ENCODE results near the gene GJA10. TPM values are rescaled to one million over a fixed set of nuclear protein-coding genes. Genes with fewer than 3 reads are reported as not detected.
"Not testable (repeated sequence)": the region's sequence is repeated elsewhere in the genome, so short reads cannot be mapped to it uniquely, and the experiment has no call there.

GJA10 gene
- total RNA-seq (2014; rRNA removed; shearing (Covaris generic)), result not detected in 2 replicates

DNA sequence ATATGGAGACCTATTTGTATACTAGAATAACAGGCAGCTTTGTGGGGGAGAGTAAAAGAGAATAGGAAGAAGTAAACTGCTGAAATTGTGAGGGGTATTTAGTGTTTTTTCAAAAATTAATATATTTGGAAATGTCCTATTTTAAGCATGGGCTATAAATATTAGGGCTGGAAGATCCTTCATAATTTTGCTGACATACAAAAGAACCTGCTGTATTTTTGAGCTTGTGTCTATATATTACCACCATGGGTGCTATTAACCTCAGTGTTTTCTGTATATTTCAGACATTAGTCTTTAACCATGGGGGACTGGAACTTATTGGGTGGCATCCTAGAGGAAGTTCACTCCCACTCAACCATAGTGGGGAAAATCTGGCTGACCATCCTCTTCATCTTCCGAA is at the start of gene GJA10:
Gene GJA10 (plus strand): TSS at position 301 of the 400 bp plus-strand sequence. CDS start 0 bp downstream, at position 301.
- no peak for DNase-seq (ENCODE audit: low read depth)

DNA sequence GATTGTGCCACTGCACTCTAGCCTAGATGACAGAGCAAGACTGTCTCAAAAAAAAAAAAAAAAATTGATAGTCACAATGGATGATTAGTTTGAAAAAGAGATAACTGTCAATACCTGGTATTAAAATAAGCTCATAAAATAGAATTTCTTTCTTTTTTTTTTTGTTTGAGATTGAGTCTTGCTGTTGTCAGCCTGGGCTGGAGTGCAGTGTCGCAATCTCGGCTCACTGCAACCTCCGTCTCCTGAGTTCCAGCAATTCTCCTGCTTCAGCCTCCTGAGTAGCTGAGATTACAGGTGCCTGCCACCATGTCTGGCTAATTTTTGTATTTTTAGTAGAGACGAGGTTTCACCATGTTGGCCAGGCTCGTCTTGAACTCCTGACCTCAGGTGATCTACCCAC is 46.8 kb upstream of the GJA10 start:
- not testable (repeated sequence) for DNase-seq (ENCODE audit: low read depth)

DNA sequence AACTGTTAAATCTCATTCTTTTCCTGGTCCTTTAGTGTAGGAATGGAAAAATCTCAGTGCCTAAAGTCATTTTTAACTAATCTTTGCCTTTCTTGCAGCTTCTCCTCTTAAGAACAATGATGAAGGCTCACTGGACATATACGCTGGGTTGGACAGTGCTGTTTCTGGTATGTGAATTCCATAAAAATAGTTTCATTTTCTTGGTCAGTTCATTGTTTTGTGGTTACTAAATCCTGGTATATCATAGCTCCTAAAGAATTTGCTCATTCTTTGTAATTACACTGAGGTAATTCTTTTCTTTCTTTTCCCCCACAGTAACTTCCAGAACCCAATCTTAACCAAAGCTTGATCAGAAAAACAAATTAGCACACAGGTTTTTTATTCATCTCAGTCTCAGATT is 41.2 kb upstream of the GJA10 start:
- no peak for DNase-seq (ENCODE audit: low read depth)

- no peak for DNase-seq (ENCODE audit: low read depth)
Measured at GRCh38 chr6:89858041-89858440, 36.2 kb upstream of the GJA10 start.

DNA sequence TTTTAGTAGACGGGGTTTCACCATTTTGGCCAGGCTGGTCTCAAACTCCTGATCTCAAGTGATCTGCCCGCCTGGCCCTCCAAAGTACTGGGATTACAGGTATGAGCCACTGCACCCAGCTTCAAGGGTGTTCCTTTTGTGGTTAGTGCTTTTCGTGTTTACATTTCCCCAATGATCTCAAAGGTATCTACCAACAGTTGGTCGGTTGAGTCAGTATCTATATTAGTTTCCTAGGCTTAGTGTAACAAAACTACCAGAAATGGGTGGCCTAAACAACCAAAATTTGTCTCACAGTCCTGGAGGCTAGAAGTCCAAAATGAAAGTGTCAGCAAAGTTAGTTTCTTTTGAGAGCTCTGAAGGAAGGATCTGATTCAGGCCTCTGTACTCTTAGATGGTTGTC is 34.5 kb upstream of the GJA10 start:
- DNase-seq (ENCODE audit: low read depth), result no peak

- DNase-seq (ENCODE audit: low read depth), result no peak
Measured at GRCh38 chr6:89862273-89862672, 32.0 kb upstream of the GJA10 start.

DNA sequence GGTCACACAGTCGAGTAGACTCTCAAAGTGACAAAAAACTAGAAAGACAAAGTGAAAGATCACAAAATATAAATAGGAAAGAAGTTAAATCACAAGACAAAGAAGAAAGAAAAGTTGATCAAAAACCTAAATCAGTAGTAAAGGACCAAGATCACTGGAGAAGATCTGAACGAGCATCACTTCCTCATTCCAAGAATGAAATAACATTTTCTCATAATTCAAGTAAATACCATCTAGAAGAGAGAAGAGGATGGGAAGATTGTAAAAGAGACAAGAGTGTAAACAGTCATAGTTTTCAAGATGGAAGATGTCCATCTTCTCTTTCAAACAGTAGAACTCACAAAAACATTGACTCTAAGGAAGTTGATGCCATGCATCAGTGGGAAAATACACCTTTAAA is 31.6 kb upstream of the GJA10 start:
- no peak for DNase-seq (ENCODE audit: low read depth)

DNA sequence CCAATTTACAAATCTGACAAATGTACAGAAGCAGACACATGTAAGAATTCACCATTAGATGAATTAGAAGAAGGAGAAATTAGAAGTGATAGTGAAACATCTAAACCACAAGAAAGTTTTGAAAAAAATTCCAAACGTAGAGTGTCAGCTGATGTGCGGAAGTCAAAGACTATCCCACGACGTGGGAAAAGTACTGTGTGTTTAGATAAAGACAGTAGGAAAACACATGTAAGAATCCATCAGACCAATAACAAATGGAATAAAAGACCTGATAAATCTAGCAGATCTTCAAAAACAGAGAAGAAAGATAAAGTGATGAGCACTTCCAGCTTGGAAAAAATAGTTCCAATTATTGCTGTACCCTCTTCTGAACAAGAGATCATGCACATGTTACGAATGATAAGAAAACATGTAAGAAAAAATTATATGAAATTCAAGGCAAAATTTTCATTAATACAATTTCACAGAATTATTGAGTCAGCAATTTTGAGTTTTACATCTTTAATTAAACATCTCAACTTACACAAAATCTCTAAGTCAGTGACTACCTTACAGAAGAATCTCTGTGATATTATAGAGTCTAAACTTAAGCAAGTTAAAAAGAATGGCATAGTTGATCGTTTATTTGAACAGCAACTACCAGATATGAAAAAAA is 28.1 kb upstream of the GJA10 start:
- DNase-seq (ENCODE audit: low read depth), result no peak

GRCh38 chr6:89873721-89874120 is 20.5 kb upstream of the GJA10 start:
- no peak for DNase-seq (ENCODE audit: low read depth)

DNA sequence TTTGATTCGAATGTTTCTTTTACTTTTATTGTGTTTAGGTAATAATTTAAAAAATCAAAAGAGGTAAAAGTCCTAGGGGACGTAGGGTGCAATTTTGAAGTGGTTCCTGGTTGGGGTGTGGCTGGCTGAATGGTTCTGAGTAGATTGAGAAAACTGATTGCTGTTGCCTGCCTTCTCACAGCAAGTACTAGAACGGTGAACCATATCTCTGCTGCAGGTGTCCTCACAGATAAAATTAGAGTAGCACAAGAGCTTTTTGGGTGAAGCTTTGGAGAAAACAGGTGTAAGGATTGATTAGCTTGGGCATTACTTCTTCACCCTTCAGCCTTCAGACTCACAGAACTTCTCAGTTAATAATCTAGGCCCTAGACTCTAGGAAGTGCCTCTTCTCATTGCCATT is 19.8 kb upstream of the GJA10 start:
- DNase-seq (ENCODE audit: low read depth), result no peak

- DNase-seq (ENCODE audit: low read depth), result no peak
Measured at GRCh38 chr6:89886378-89887120, 7.7 kb upstream of the GJA10 start.

DNA sequence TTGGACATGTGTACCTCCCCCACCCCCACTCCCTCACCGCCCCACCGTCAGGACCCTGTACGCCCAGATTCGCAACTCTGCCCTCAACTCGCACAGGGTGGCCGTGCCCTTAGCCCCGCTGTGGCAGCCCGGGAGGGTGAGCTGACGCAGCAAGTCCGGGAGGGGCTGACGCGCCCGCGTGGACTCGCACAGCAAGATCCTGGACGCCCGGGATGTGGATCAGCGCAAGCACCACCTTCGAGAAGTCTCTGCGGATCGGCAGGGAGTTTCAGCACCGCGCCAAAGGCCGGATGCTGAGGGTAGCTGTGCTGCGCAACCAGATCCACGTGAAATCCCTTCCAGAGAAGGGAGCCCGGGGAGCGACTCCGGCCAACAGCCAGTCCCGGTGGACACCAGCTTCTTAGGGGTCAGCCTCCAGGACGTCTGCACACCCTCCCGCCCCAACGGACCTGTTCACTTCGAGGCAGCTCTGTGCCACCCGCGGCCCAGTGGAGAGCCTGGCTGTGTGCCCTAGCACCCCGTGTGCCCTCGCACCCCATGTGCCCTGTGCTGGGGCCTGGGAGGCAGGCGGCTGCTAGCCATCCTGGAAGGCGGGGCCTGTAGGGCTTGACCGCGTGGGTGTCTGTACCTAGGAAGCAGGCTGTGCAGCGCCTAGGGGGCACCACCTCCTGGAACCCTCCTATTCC is 6.7 kb upstream of the GJA10 start:
- no peak for DNase-seq (ENCODE audit: low read depth)

DNA sequence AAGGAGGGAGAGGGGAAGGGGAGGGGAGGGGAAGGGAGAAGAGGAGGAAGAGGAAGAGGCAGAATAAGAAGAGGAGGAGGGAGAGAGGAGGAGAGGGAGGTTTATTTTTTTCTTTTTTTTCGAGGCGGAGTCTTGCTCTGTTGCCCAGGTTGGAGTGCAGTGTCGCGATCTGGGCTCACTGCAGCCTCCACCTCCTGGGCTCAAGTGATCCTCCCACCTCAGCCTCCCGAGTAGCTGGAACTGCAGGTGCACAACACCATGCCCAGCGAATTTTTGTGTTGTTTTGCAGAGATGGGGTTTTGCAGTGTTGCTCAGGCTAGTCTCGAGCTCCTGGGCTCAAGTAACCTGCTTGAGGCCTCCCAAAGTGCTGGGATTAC is 6.1 kb upstream of the GJA10 start:
- no peak for DNase-seq (ENCODE audit: low read depth)

DNA sequence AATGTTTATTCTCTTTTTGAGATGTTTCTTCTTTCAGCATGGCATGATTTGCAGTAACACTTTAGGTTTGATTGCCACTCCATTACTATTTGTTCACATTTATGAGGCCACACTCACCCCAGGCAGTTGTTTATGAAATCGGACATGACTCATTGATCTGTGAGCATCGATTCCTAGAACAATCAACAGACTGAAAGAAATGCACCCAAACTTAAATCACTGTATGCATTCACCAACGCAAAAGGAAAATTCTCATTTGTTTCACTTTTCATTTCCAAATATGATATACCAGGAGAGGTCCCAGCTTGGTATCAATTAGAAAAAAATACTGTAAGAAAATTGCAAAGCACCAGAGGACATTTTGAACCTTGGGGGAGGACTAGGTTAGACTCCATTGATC is 5.4 kb upstream of the GJA10 start:
- DNase-seq (ENCODE audit: low read depth), result no peak

DNA sequence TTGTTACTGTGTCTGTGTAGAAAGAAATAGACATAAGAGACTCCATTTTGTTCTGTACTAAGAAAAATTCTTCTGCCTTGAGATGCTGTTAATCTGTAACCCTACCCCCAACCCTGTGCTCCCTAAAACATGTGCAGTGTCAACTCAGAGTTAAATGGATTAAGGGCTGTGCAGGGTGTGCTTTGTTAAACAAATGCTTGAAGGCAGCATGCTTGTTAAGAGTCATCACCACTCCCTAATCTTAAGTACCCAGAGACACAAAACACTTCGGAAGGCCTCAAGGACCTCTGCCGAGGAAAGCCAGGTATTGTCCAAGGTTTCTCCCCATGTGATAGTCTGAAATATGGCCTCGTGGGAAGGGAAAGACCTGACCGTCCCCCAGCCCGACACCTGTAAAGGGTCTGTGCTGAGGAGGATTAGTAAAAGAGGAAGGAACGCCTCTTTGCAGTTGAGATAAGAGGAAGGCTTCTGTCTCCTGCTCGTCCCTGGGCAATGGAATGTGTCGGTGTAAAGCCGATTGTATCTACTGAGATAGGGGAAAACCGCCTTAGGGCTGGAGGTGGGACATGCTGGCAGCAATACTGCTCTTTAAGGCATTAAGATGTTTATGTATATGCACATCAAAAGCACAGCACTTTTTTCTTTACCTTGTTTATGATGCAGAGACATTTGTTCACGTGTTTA is 3.3 kb upstream of the GJA10 start:
- not testable (repeated sequence) for DNase-seq (ENCODE audit: low read depth)

- DNase-seq (ENCODE audit: low read depth), result not testable (repeated sequence)
Measured at GRCh38 chr6:89892577-89892976, 1.7 kb upstream of the GJA10 start.

- DNase-seq (ENCODE audit: low read depth), result peak; percentile 59
Measured at GRCh38 chr6:89895276-89895874, 1.1 kb downstream of the GJA10 start.

DNA sequence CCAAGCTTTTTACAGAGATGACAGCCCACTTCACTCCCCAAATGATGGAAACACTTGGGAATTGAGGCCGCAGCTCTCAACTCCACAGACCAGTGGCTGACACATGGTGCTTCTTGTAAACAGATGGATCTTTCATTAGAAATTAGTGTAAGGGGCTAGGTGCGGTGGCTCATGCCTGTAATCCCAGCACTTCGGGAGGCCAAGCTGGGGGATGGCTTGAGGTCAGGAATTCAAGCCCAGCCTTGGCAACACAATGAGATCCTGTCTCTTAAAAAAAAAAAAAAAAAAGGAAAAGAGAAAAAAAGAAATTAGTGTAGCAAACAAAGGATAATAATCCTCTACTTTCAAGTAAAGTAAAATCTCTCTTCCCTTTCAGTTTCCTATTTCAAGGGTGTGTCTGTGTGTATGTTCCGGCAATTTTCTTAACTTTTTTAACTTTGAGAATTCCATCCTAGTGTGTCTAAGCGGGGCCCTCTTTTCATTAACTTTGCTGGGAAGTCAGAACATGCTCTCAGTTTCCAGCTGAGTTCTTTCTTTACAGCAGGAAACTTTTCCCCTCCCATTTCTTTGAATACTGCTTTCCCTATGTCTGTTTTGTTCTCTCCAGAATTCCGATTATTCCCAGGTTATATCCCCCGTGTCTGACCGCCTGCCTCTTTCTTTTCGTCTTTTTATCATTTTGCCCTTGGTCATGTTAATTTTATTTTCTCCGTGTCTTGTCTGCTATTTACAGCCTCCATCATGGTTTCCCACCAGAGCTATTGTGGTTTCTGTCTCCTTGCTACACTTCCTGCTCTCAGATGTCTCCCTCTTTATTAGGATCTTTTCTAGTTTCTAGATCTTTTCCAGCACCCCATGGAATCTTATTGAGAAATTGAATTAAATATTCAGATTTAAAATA is 16.0 kb downstream of the GJA10 start:
- DNase-seq (ENCODE audit: low read depth), result not testable (repeated sequence)

- DNase-seq (ENCODE audit: low read depth), result no peak
Measured at GRCh38 chr6:89910902-89911240, 16.6 kb downstream of the GJA10 start.

DNA sequence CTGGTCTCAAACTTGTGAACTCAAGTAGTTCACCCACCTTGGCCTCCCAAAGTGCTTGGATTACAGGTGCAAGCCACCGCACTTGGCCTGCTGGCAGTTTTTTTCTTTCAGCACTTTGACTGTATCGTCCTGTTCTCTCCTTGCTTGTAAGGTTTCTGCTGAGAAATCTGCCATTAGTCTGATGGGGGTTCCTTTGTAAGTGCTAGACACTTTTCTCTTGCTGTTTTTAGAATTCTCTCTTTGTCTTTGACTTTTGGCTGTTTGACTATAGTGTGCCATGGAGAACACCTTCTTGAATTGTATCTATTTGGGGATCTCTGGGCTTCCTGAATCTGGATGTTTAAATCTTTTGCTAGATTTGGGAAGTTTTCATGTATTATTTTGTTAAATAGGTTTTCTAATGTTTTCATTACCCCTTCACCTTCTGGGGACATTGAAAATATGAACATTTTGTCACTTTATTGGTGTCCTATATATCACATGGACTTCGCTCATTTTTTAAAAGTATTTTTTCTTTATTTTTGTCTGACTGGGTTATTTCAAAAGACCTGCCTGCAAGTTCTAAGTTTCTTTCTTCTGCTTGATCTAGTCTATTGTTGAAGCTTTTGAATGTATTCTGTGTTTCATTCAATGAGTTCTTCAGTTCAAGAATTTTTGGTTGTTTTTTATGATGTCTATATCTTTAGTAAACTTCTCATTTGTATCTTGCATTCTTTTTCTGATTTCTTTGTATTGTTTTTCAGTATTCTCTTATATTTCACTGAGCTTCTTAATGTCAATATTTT is 22.1 kb downstream of the GJA10 start:
- no peak for DNase-seq (ENCODE audit: low read depth)
